ENCODE measurements around the gene AFAP1L2. TPM values are rescaled to one million over a fixed set of nuclear protein-coding genes. Genes with fewer than 3 reads are reported as not detected.
A peak's percentile ranks its signal among the peaks of the same experiment; 100 is the strongest.
"Not testable (repeated sequence)": the region's sequence is repeated elsewhere in the genome, so short reads cannot be mapped to it uniquely, and the experiment has no call there.

Gene AFAP1L2
- total RNA-seq, 3 donors from 2014 or later: 4.2 to 43.9 (median 20.0) TPM

- no peak for DNase-seq (ENCODE audit: low spot score in 2 of 2)
- no peak for TF ChIP-seq POLR2A (IDR thresholded peaks at IDR 0.05)
- TF ChIP-seq CTCF (IDR thresholded peaks at IDR 0.05): no peak
- TF ChIP-seq POLR2AphosphoS5 (IDR thresholded peaks at IDR 0.05): no peak
- Histone ChIP-seq H3K27me3 (no peaks in the 10 kb centered on the region), H3K36me3 (no peaks in the 10 kb centered on the region), H3K4me1 (peaks cover 3 to 8% of the 10 kb centered on the region in 2 donors), H3K9me3 (no peaks in the 10 kb centered on the region), H3K4me3 (no peak overlapping the region), H3K27ac (peak overlapping the region; percentile 7 to 60)
- intact Hi-C loops (cut with DNase I; ENCODE audit: low total_unique reads): no loop called here
These were observed 66.5 kb downstream of the AFAP1L2 start for GRCh38 chr10:114337510-114338462.

DNA sequence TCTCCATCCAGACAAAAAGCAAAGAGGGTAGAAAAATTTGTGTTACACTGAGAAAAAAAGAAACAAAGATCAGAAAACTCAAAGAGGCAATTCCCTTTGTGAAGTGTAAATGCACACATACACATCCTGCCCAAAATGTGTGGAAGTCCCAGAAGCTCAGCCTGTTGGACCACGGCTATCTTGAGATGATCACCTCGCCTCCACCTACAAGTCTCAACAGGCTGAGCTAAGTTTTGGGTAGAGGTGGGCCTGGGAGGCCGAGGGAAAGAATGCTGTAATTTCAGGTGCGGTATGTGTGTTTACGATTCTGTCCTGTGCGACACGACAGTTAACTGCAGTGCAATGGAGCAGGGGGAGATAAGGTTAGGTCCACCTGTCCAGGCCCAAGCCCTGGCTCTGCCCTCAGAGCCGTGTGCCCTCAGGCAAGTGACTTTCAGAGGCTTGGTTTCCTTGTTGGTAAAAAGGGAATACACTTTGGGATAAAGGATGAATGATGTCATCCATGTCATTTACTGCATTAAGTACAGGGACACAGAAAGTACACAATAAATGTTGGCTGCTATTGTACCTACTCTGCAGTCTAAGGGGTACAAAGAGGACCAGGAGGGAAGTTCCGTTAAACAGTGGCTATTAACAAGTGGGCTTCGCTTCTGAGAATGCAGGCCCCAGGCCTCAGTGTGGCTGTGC, 67.3 kb downstream of the AFAP1L2 start:
- Histone ChIP-seq H3K27me3 (no peaks in the 10 kb centered on the region), H3K4me1 (peaks cover 3 to 8% of the 10 kb centered on the region in 2 donors)
- TF ChIP-seq POLR2AphosphoS5 (IDR thresholded peaks at IDR 0.05) (no peak), CTCF (IDR thresholded peaks at IDR 0.05) (no peak), POLR2A (IDR thresholded peaks at IDR 0.05) (no peak)

DNA sequence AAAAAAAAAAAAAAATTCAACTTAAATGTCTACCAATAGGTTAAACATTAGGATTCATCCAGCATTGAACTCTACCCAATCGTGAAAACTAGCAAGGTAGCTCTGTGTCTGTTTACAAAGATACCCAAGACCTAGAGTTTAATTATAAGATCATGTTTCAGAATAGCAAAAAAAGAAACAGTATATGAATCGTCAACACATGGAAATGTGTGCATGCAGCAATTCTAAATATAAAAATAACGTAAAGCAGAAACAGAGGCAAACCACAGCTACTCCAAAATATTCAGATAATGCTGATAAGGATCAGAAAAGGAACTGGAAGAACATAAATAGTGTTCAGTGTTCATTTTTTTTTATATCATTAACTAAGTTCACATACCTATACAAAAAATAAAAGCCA, 68.7 kb downstream of the AFAP1L2 start:
- Histone ChIP-seq H3K27me3 (no peaks in the 10 kb centered on the region), H3K27ac (no peak overlapping the region), H3K9me3 (no peaks in the 10 kb centered on the region), H3K36me3 (no peaks in the 10 kb centered on the region), H3K4me1 (peaks cover 3 to 8% of the 10 kb centered on the region in 2 donors), H3K4me3 (no peak overlapping the region)
- TF ChIP-seq CTCF (IDR thresholded peaks at IDR 0.05) (no peak), POLR2AphosphoS5 (IDR thresholded peaks at IDR 0.05) (no peak), POLR2A (IDR thresholded peaks at IDR 0.05) (no peak)
- no peak for DNase-seq (ENCODE audit: low spot score in 2 of 2)
- intact Hi-C loops (cut with DNase I; ENCODE audit: low total_unique reads): no loop called here

More for the DNA sequence above, 67.3 kb downstream of the AFAP1L2 start:
- no peaks in the 10 kb centered on the region for H3K9me3 ChIP-seq
- no peak overlapping the region for H3K4me3 ChIP-seq
- peak in 1 of 2 donors; percentile 53 for DNase-seq (ENCODE audit: low spot score in 2 of 2)
- intact Hi-C loops (cut with DNase I; ENCODE audit: low total_unique reads): no loop called here
- peak overlapping the region; percentile 7 to 60 for H3K27ac ChIP-seq
- no peaks in the 10 kb centered on the region for H3K36me3 ChIP-seq

DNA sequence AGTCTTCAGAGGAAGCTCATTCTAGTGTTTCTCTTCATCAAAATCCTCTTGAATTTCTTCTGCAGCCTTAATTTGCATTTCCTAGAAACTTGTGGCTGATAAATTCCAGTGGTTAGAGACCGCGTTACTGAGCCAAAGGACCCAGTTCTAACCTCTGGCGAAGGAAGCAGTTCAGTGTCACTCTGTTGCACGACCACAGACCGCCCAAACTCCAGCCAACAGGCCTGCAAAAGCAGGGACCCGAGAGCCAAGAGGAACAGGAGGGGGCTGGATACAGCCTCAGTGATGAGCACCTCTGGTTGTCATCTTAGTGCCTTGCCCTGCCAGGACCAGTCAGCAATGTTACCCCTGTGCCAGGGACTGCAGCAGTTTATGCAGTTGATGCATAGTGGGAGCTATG, 70.0 kb downstream of the AFAP1L2 start:
- TF ChIP-seq CTCF (IDR thresholded peaks at IDR 0.05) (no peak), POLR2A (IDR thresholded peaks at IDR 0.05) (no peak), POLR2AphosphoS5 (IDR thresholded peaks at IDR 0.05) (no peak)
- H3K9me3 ChIP-seq: no peaks in the 10 kb centered on the region
- no peak for DNase-seq (ENCODE audit: low spot score in 2 of 2)
- H3K27me3 ChIP-seq: no peaks in the 10 kb centered on the region
- intact Hi-C loops (cut with DNase I; ENCODE audit: low total_unique reads): loop anchor here (1.0 kb wide), 1 partner anchor 24 kb away; no protein-coding TSS in a partner anchor
- H3K27ac ChIP-seq: no peak overlapping the region
- H3K4me3 ChIP-seq: no peak overlapping the region
- peaks cover 3 to 8% of the 10 kb centered on the region in 2 donors for H3K4me1 ChIP-seq
- no peaks in the 10 kb centered on the region for H3K36me3 ChIP-seq

GRCh38 chr10:114333441-114333840, 70.9 kb downstream of the AFAP1L2 start:
- intact Hi-C loops (cut with DNase I; ENCODE audit: low total_unique reads); H3K4me3 ChIP-seq; DNase-seq (ENCODE audit: low spot score in 2 of 2); H3K4me1 ChIP-seq; H3K27me3 ChIP-seq; H3K36me3 ChIP-seq; H3K9me3 ChIP-seq: not testable (repeated sequence)
- peak overlapping the region in 1 of 2 donors; percentile 69 for H3K27ac ChIP-seq
